NCI-H1105 (cell line): ENCODE data around the gene SNX5.
A peak's percentile ranks its signal among the peaks of the same experiment; 100 is the strongest.

ENCODE experiments used
- DNase-seq: peaks from one replicate; lab custom pipeline; 2025; lab: John Stamatoyannopoulos, UW

Gene SNX5

DNA sequence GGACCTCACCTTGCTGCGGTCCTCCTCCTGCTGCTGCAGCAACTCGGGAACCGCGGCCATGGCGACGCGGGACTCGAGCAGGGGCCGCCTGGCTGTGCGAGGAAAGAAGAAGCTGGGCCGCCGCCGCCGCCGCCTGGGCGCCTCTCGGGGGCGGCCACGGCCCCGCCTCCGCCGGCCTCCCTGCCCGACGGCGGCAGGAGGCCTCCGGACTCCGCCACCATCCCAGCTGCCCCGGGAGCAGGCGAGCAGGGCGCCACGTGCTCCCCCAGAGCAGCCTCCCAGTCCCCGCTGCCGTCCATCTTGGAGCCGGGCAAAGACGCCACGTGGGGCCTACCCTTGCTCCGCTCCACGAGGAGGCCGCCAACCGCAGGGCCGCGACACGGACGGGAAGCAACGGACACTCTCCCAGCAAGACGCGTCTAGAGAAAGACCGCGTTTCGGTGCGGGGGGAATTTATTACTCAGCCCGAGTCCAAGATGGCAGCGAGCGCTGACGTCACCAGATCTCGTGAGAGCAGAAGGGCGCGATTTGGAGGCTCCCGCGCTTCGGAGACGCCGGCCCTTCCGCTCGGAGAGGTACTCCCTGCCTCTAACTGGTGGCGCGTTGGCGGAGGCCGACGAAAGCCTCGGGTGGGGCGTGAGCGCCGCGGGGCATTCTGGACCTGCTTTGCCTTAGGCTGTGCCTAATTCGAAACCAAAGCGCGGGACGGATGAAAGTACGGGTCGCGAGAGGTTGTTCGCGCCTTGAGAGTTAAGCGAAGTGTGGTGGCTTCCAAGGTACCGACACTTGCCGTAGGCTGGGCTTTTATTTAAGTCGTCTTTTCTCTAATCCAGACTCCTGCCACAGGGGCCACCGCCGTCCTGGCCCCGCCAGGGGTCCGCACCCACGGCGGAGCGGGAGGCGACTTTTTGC lies at the start of gene SNX5, which contains the start of gene MGME1:
TSS of gene SNX5 (minus strand) at position 429 of the 912 bp plus-strand sequence. CDS start at position 60, 369 bp downstream.
TSS of gene MGME1 (plus strand) at position 653 of the 912 bp plus-strand sequence. CDS start 842 bp downstream, outside the sequence.
- peak; percentile 100 for DNase-seq

DNA sequence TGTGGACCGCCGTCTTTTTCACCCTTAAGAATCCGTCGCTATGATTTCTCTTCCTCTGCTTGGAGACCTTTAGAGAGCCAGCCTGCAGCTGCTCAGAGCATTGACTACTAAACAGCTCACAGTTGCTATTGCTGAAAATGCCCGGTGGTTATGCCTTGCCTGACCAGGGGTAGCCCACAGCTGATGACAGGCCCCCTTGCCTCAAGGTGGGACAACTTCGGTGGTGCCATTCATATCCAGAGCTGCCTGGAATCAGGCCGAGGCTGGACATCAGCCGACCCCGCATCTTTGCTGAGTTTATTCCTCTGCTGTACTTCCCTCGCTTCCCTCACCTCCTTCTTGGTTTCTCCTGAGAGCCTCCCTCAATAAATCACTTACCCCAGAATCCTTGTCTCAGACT lies 49.5 kb upstream of the SNX5 start:
- no peak for DNase-seq

DNA sequence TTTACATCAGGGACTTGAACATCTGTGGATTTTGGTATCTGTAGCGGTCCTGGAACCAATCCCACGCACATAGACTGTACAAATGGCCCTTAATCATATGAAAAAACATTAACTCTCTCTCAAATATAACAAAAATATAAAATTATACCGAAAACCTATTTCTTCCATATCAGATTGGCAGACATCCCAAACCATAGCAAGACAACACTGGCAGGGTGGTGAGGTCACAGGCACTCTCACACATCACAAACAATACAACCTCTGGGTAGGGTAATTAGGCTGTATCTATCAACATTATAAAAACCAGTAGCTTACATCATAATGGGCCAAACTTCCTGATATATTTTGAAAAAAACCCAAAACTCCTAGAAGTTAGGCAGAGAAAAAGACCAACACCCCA lies 48.2 kb upstream of the SNX5 start:
- DNase-seq, result no peak

DNA sequence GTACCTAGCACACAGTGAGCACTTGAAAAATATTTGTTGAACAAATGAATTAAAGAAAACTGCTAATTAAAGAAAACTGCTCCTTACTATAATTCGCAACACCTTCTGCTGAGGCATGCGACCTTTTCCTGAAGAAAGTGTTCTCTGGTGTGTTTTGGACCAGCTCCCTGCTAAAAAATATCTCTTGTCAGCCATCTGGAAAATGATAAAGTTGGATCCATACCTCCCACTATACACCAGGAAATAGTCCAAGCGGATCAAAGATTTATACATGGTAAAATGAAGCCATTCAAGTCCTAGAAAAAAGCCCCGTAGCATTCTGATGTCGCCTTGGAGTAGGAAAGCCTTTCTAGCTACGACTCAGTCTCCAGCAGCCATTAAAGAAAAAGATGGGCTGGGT lies 45.8 kb upstream of the SNX5 start:
- no peak for DNase-seq

DNA sequence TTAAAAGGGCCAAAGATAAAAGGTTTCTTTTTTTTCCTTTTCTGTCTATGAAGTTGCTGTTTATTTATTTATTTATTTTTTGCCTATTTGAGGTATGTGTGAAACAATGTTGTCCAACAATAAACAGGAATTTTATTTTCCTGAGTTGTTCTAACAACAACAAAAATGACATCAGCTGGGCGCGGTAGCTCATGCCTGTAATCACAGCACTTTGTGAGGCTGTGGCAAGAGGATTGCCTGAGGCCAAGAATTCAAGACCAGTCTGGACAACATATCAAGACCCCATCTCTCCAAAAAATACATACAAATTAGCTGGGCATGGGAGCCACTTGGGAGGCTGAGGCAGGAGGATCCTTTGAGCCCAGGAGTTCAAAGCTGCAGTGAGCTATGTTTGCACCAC lies 44.3 kb upstream of the SNX5 start:
- DNase-seq, result no peak

DNA sequence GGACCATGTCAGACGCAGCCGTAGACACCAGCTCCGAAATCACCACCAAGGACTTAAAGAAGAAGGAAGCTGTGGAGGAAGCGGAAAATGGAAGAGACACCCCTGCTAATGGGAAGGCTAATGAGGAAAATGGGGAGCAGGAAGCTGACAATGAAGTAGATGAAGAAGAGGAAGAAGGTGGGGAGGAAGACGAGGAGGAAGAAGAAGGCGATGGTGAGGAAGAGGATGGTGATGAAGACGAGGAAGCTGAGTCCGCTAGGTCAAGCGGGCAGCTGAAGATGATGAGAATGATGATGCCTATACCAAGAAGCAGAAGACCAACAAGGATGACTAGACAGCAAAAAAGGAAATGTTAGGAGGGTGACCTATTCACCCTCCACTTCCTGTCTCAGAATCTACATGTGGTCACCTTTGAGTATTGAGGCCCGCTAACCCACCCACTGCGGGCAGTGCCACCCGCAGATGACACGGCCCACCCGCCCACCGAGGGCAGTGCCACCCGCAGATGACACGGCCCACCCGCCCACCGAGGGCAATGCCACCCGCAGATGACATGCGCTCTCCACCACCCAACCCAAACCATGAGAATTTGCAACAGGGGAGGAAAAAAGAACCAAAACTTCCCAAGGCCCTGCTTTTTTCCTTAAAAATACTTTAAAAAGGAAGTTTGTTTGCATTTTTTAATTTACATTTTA lies 43.5 kb upstream of the SNX5 start:
- DNase-seq, result no peak

DNA sequence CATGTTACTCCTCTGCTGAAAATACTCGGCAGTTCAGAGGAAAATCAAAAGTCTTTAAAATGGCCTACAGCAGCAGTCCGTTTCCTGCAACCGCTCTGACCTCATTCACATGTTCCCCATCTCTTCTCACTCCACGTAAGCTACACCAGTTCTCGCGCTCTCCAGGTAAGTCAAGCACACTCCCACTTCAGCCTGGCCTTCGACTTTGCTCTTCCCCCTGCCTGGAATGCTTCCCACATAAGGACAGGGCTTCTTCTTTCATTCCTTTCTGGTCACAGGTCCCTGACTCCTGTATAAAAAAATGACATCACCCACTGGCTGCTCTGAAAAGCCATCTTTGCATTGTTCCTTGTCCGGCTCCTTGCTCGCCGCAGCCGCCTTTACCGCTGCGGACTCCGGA lies 42.9 kb upstream of the SNX5 start:
- no peak for DNase-seq

DNA sequence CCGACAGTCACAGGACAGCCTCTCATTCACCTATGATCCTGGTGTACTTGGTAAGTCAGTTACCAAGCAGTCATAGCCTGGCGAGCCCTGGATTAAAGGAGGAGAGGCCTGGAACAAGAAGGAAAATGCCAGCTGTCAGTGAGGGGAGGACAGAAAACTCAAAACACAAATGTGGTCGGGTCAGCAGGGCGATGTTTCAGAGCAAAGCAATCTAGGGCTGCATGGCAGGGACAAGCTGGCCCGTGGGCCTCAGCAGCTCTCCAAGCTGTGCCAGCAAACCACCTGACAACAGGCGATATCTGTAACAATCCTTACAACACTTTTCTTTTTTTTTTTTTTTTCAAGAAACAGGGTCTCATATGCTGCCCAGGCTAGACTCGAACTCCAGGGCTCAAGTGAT lies 40.5 kb upstream of the SNX5 start:
- no peak for DNase-seq

DNA sequence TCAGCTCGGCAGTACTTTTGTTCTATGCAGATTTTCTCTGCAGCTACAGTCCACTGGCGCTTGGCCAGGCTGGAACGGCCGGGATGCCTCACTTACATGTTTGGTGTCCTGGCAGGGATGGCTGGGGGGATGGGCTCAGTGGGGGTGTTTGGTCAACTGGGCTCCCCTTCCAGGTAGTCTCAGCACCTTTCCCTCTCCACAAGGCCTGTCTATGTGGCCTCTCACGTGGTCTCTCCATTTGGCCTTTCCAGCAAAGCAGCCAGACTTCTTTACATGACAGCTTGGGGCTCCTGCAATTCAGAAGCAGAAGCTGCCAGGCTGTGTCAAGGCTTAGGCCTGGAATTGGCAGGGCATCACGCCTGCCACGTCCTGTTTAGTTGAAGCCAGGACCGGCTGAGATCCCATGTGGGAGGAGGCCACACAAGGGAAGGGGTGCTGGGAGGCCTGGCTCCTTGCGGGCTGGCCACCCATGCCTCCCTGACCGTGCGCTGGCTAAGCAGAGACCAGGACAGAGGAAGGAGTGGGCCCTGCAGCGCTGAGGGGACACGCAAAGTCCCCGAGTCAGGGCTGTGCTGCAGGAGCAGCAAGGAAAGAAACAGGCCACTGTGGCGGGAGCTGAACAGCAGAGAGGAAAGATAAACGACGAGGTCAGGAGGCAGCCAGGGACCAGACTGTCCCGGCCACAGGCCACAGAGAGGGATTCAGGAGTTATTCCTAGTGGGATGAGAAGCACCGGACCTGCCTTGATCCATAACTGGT lies 39.1 kb upstream of the SNX5 start:
- DNase-seq, result no peak

DNA sequence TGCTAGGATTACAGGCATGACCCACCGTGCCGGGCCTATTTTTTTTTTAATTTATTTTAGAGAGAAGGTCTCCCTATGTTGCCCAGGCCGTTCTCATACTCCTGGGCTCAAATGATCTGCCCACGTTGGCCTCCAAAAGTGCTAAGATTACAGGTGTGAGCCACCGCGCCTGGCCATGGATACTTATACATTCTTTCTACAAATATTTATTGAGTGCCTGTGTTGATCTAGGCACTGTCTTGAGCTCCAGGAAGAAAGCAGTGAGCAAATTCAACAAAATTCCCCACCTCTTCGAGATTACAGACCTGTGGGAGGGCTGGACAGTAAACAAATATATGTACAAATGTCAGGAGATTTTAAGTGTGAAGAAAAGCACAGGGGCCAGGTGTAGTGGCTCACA lies 38.1 kb upstream of the SNX5 start:
- no peak for DNase-seq

DNA sequence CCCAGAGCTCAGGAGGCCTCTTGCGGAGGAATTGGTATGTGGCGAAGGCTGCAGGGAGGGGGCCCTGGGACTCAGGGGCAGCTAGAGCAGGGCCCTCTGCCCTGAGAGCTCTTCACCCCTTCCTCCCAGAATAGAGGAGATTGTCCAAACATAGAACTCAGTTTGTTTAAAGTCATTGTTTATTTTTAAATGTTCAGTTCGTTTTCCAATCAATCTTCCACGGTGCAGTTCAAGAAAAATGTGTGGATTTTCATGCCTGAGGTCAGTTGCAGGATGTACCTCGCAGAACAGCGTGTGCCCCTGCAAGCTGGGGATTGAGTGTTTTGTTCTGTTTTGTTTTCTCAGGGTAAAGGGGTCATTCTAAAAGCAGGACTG lies 37.4 kb upstream of the SNX5 start:
- no peak for DNase-seq

DNA sequence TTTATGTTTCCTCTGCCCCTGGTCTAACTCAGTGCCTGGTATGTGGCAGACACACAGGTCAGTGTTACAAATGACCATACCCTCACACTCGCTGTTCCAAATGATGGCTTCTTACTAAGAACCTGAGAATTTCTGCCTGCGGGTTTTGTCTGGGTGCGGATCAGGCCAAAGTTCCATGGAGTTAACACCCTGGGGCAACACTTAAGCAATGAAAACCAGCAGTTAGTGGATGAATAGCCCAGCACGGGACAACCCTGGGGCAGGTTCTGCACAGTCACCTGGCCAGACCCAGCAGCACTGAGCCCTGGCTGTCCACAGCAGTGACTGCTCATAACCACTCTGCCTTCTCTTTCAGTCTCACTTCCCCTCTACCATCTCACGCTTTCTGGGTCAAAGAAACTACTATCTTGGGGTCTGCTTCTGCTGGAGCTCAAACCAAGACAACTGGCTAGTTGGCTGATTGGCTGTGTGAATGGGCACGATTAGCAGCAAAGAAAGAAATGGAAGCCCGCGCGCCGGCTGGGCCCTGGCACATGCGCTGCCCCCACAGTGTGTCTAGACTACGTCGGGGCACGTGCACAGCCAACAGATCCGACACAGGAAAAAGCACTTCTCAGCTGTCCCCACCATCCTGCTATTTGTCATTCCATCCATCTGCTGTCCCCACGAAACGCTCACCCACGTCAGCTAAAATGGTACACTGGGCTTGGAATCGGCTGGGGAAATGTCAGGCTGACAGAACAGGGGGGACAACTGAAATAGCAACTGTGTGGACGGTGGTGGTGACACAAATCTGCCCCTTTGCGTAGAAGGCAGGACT lies 36.8 kb upstream of the SNX5 start:
- no peak for DNase-seq

DNA sequence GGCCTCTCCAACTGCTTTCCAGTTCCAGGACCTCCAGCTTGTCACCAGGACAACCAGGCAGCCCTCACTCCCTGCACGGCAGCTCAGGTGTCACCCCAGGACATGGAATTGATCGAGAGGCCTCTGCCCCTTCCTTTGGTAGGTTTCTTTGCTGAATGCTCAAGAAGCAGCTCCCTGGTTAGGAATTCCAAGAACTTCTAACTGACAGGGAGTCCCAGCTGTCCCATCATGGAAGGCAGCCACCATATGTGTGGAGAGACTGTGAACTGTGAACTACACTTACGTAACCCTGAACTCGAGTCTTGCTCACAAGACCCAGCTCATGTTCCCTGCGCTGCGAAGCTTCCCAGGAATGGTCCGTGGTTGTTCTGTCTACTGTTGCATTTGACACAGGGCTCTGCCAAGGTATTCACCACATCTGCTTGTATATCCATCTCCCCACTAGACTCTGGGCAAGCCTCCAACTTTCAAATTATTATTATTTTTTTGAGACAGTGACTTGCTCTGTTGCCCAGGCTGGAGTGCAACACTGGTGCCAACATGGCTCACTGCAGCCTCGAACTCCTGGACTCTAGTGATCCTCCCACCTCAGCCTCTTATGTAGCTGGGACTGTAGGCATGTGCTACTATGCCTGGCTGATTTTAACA lies 35.9 kb upstream of the SNX5 start:
- DNase-seq, result no peak

DNA sequence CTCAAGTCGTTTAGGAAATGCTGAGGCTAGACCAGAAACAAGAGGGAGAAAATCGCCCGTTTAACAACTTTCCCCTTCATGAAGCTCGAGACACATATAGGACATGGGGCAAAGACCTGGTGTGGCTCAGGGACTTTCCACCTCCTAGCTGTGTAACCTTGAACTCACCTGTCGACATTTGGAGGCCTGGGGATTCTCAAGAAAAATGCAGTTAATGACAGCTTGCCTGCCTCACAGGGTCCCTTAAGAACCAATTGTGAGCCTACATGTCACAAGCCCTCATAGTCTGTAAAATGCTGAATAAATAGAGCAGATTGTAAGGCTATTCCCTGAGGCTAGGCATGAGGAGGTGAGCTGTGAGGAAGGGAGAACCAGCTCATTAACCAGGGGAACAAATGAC lies 35.3 kb upstream of the SNX5 start:
- no peak for DNase-seq

DNA sequence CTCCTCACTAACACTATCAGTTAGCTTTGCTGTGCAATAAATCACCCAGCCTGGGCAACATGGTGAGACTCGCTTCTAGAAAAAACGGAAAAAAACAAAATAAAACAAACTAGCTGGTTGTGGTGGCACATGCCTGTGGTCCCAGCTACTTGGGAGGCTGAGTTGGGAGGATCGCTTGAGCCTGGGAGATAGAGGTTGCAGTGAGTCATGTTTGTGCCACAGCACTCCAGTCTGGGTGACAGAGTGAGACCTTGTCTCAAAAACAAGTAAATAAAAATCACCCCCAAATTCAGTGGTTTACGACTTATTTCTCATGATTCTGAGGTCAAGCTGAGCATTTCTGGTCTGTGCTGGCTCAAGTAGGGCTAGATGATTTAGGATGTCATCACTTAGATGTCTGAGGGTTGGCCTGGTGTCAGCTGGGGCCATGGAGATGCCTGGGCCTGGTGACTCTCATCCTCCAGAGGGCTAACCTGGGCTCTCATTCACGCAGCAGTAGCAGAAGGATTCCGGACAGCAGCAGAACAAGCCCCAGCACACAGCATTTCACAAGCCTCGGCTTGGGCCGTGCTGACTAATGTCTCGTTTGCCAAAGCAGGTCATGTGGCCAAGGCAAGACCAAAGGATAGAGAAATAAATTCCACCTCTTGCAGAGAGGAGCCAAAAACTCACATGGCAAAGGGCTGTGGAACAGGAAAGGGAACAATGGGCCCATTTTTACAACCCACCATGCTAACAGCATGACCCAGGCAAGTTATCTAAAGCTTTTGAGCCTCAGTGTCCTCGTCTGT lies 32.7 kb upstream of the SNX5 start:
- DNase-seq, result no peak

DNA sequence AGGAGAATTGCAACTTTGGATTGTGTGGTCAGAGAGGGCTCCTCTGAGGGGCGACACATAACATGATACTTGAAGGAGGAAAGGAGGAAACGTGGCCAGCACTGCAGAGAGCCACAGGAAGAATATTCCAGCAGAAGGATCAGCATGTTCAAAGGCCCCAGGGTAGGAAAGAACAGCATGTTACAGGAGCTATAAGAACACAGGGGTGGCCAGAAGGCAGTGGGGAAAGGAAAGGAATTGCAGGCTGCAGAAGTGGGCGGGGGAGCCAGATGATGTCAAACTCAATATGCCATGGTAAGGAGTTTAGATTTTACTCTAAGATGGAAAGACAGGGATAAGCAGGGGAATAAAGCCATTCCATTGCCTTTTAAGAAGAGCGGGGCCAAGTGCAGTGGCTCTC lies 31.0 kb upstream of the SNX5 start:
- no peak for DNase-seq

DNA sequence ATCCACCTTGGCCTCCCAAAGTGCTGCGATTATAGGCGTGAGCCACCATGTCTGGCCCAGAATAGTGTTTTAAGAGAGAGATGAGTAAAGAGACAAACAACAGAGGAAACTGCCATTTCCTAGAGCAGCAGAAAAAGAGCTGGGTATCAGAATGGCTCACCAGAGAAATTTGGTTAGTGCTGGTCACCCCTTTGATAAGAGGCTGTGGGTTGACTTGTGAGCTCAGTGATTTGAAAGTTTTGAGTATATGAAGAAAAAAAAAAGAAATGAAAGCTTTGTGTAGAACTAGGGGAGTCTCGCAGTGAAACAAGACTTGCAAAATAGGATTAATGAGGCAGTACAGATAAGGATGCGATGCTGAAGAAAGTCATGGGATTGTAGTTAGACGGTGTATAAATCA lies 29.9 kb upstream of the SNX5 start:
- no peak for DNase-seq

DNA sequence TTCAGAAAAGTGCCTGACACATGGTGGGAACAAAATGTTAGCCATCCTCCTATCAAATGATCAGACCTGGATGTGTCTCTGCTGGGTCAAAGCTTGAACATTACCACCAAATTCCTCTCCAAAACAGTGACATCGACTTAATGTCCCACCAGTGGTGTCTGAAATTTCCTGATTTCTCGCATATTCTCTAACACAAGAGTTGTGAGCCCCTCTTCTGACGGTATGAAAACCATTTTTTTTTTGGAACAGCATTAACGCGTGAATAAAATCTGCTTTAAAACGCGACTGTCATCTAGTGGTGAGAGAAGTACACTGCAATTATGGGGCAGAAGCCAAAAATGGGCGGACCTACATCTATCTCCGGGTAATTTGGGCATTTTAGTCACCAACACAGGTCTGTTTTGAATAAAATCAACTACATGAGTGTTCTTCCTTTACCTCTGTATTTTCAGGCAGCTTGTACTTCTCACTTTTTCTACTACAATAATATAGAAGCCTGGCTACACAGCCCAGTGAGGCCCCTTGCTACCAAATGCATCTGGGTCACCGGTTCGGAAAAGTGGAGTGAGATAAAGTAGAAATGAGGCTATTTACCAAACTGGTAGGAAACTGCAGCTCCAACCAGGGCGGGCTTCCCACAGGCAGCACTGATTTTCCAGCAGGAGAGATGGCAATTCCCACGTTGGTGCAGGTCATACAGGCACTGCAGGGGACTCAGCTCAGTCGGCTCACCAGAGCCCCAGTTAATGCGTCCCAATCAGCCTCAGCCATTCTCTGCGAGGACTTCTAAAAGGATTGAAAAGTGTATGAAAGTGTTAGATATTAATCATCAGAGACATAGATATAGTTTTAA lies 27.6 kb upstream of the SNX5 start:
- DNase-seq, result peak; percentile 16

DNA sequence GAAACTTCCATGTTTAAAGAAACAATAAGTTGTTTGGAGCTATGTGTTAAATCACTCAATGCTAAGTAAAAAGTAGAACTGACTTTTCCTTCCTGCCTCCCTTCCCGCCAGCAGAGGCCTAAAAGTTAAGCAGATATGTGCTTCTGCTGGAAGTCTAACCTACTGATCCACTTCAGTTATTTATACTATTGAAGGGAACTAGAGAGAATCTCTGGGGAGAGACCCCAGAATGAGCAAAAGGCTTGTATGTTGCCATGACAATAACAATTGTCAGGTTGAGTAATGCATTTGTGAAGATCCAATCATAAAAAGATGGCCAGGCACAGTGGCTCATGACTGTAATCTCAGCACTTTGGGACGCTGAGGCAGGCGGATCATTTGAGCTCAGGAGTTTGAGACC lies 25.0 kb upstream of the SNX5 start:
- DNase-seq, result no peak
